RWPE1 (cell line): ENCODE data around the gene KCNT2.

Source experiments
- CTCF ChIA-PET: fragments of 350-600 bp; sonication (Branson Sonifier 250); formaldehyde crosslinking; extraction: SDS; loops from one replicate; lab custom pipeline; 2021; lab: Yijun Ruan, JAX
- POLR2A ChIA-PET: fragments of 400-600 bp; formaldehyde crosslinking; extraction: SDS; loops from one replicate; lab custom pipeline; 2020; ENCODE audit warnings: antibody characterized with exemption; ENCODE audit not compliant: low non-redundant PET; lab: Yijun Ruan, JAX
- DNase-seq: peaks from one replicate; pipeline ENCODE4 v3.0.0; 2012; ENCODE audit warnings: low spot score
- H3K27ac ChIP-seq: fragments of 450-650 bp; 2 replicates; pipeline ENCODE4 v1.5.1; 2017
- CTCF ChIP-seq: fragments of 450-650 bp; conservative IDR thresholded peaks from 2 replicates; pipeline ENCODE4 v1.5.1; 2017; ENCODE audit warnings: low read depth, mild to moderate bottlenecking

KCNT2 gene

GRCh38 chr1:196557797-196558196, 50.4 kb downstream of the KCNT2 start:
- no peak for TF ChIP-seq CTCF
- no peak for DNase-seq
- CTCF ChIA-PET = interaction anchor here (0.9 kb wide), 1 partner anchor 22 kb away, joined by 3 read pairs; no protein-coding TSS in a partner anchor
- POLR2A ChIA-PET = no interaction called here
- H3K27ac ChIP-seq = no peak overlapping the region

- ChIA-PET POLR2A (no interaction called here), CTCF (no interaction called here)
- DNase-seq = no peak
- no peak overlapping the region for H3K27ac ChIP-seq
- no peak for TF ChIP-seq CTCF
Observed at GRCh38 chr1:196550731-196551130, 57.5 kb downstream of the KCNT2 start.

GRCh38 chr1:196546272-196547111, 61.7 kb downstream of the KCNT2 start:
- no peak for DNase-seq
- H3K27ac ChIP-seq = no peak overlapping the region
- ChIA-PET POLR2A (no interaction called here), CTCF (interaction anchor here (0.6 kb wide), 1 partner anchor 31 kb away, joined by 3 read pairs; no protein-coding TSS in a partner anchor)
- TF ChIP-seq CTCF = no peak

- TF ChIP-seq CTCF = no peak
Observed at GRCh38 chr1:196545222-196545621, 63.0 kb downstream of the KCNT2 start.

GRCh38 chr1:196544617-196545016, 63.6 kb downstream of the KCNT2 start:
- H3K27ac ChIP-seq = no peak overlapping the region
- no peak for DNase-seq
- no peak for TF ChIP-seq CTCF
- ChIA-PET CTCF (no interaction called here), POLR2A (no interaction called here)

More at GRCh38 chr1:196545222-196545621, 63.0 kb downstream of the KCNT2 start:
- DNase-seq = no peak
- H3K27ac ChIP-seq = no peak overlapping the region
- POLR2A ChIA-PET = no interaction called here
- CTCF ChIA-PET = no interaction called here

- H3K27ac ChIP-seq = no peak overlapping the region
- DNase-seq = no peak
- CTCF ChIA-PET = interaction anchor here (0.6 kb wide), 1 partner anchor 796 kb away, joined by 3 read pairs; no protein-coding TSS in a partner anchor
- POLR2A ChIA-PET = no interaction called here
- no peak for TF ChIP-seq CTCF
Observed at GRCh38 chr1:196543833-196544232, 64.4 kb downstream of the KCNT2 start.
